Measurements from ENCODE around the gene ENHO.

DNA sequence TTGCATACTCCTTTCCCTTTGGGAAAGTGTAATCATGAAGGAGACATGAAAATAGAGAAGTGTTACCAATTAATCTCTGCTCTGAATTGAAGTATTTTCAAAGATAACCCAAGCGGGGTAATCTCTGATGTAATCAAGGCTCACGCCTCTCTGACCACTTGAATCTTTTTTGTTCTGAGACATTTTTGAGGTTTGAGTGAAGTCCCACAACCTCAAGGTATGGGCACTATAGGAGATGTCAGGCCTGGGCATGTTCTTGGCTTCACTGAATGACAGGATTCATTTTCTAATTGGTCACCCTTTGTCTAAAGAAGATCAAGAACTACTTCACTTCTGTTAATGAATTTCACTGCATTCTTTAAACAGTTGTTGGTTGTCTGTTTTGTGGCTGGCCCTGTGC, 23.7 kb downstream of the ENHO start:
- TF ChIP-seq, protein P1, sequence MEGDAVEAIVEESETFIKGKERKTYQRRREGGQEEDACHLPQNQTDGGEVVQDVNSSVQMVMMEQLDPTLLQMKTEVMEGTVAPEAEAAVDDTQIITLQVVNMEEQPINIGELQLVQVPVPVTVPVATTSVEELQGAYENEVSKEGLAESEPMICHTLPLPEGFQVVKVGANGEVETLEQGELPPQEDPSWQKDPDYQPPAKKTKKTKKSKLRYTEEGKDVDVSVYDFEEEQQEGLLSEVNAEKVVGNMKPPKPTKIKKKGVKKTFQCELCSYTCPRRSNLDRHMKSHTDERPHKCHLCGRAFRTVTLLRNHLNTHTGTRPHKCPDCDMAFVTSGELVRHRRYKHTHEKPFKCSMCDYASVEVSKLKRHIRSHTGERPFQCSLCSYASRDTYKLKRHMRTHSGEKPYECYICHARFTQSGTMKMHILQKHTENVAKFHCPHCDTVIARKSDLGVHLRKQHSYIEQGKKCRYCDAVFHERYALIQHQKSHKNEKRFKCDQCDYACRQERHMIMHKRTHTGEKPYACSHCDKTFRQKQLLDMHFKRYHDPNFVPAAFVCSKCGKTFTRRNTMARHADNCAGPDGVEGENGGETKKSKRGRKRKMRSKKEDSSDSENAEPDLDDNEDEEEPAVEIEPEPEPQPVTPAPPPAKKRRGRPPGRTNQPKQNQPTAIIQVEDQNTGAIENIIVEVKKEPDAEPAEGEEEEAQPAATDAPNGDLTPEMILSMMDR (IDR thresholded peaks at IDR 0.05; ENCODE audit: poor library complexity): no peak
- no peak for TF ChIP-seq EZH2 (IDR thresholded peaks at IDR 0.05; ENCODE audit: borderline replicate concordance)
